Transverse colon (tissue), 4 donors: Measurements from ENCODE around the gene EPB41L4B. TPM values are rescaled to one million over a fixed set of nuclear protein-coding genes. Genes with fewer than 3 reads are reported as not detected.
"Not testable (repeated sequence)": the region's sequence is repeated elsewhere in the genome, so short reads cannot be mapped to it uniquely, and the experiment has no call there.

Experiments used
- DNase-seq: peaks from one replicate; pipeline ENCODE4 v3.0.0-alpha.2; 2019
- H3K27ac ChIP-seq, 4 donors: fragments of 200-600 bp; sonication (generic); 2 replicates each; pipeline ENCODE4 v1.5.1; 2016 to 2018; ENCODE audit warnings: inconsistent platforms in 4 of 4
- H3K27me3 ChIP-seq: fragments of 200-600 bp; sonication (generic); 2 replicates; pipeline ENCODE4 v1.5.1; 2017; ENCODE audit warnings: inconsistent platforms
- H3K36me3 ChIP-seq, 4 donors: fragments of 200-600 bp; sonication (generic); 2 replicates each; pipeline ENCODE4 v1.5.1; 2017 to 2019; ENCODE audit warnings: inconsistent platforms in 4 of 4
- H3K4me1 ChIP-seq, 4 donors: fragments of 200-600 bp; sonication (generic); 2 replicates each; pipeline ENCODE4 v1.5.1; 2017 to 2020; ENCODE audit warnings: inconsistent platforms in 4 of 4
- H3K4me3 ChIP-seq, 4 donors: fragments of 200-600 bp; sonication (generic); 1 replicate in 1 of 4; 2 replicates in 3 of 4; pipeline versions ENCODE4 v1.5.1 to v1.6.1; 2017 to 2019; ENCODE audit warnings: inconsistent platforms in 4 of 4
- H3K9me3 ChIP-seq, 2 donors: fragments of 200-600 bp; sonication (generic); 2 replicates each; pipeline ENCODE4 v1.5.1; 2017 to 2019; ENCODE audit warnings: inconsistent platforms in 2 of 2
- EP300 ChIP-seq: sonication (generic); formaldehyde crosslinking; IDR thresholded peaks from one replicate; pipeline ENCODE4 v1.6.1; 2017; ENCODE audit warnings: antibody characterized with exemption, low read depth
- POLR2A ChIP-seq: fragments of 450-650 bp; IDR thresholded peaks from one replicate; pipeline ENCODE4 v1.6.1; 2016; ENCODE audit warnings: antibody characterized with exemption, mild to moderate bottlenecking, moderate library complexity
- POLR2AphosphoS5 ChIP-seq, 3 donors: sonication (generic); formaldehyde crosslinking; IDR thresholded peaks; one replicate each; pipeline ENCODE4 v1.6.1; 2016; ENCODE audit warnings: antibody characterized with exemption in 3 of 3
- WGBS, 2 donors: methylation state at CpG; one replicate each; pipeline ENCODE4 v1.1.5; 2018; ENCODE audit warnings: low coverage in 1 of 2; 5-methylcytosine and 5-hydroxymethylcytosine counted together
- in situ Hi-C, 4 donors: fragments of 200-750 bp; cut with MboI; loops; one replicate each; pipeline versions ENCODE4 v1.15.0 to v1.15.1; 2017; ENCODE audit warnings: low sequenced_read_pairs in 3 of 4, low pct_ligation_motif_present in 1 of 4, low pct_unique_long_range_greater_than_20kb in 1 of 4
- intact Hi-C: fragments of 100-400 bp; cut with DNase I; formaldehyde crosslinking; loops from one replicate; pipeline ENCODE4 v1.15.1; 2023; ENCODE audit warnings: low total_unique reads
- small RNA-seq, 4 donors: library from RNA; depleted of rRNA; stranded (forward); fragments of <200 nt; gene quantifications; one replicate each; pipeline ENCODE3, GENCODE V24; 2016
- total RNA-seq, 4 donors: library from RNA; depleted of rRNA; stranded (reverse); fragments of >200 nt; gene quantifications; one replicate each; pipeline ENCODE4 v1.1.0, GENCODE V29; 2016
- TF ChIP-seq, protein P1 (sequence below), 5 experiments: fragments of 200-600 bp in 3 of 5; fragments of 450-650 bp in 2 of 5; sonication (generic) in 3 of 5; IDR thresholded peaks; 1 replicate in 2 of 5; 2 replicates in 3 of 5; pipeline ENCODE4 v1.5.1; 2016 to 2017; ENCODE audit warnings: antibody characterized with exemption in 5 of 5, inconsistent platforms in 3 of 5, mild to moderate bottlenecking in 2 of 5, moderate library complexity in 1 of 5

The EPB41L4B gene
- total RNA-seq, 4 donors from 2014 or later, result 76.8 to 159 (median 110) TPM

DNA sequence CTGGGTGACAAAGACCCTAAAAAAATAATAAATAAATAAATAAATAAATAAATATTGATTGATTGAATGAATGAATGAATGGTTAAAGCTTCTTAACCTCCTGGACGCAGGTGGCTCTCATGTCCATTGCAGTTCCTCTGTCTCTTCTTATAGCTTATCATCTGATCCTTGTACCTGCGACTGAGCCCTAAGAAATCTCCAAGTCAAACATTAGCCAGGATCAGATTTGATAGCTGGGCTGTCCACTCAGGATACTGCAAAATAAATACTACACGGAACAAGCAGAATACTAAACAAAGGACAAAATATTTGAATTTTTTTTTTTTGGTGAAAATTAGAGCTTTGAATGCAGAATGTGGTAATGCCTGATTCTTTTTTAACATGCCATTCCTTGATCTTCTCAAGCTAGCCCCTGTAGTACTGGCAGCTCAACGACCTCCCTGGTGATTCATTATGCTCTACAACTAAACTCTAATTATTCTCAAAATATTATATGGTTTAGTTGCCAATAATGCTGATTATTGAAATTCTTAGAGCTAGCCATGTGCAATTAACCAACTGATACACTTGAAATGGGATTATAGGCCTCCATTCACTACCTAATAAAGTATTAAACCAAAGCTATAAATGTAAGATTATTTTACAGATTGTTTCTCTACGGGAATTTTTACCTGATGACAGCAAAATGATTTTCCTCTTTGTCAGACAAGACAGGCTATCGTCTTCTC lies 191.2 kb downstream of the EPB41L4B start:
- peaks cover 0 to 30% (median 0%) of the 10 kb centered on the region in 4 donors for H3K4me1 ChIP-seq
- intact Hi-C loops, result no loop called here

DNA sequence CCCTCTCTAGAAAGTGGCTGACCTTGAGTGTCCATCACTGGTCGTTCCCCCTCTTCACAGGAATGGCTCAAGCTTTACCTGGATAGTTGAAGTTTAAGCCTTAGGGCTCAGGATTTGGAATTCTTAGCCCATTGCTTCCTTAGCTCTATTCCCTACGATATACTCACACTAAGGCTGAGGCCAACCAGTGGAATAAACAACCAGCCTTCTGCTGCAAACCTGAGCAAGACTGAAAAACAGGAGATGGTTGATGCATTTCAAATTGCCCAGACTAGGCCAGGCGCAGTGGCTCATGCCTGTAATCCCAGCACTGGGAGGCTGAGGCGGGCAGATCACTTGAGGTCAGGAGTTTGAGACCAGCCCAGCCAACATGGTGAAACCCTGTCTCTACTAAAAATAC lies 194.2 kb downstream of the EPB41L4B start:
- intact Hi-C loops, in situ Hi-C loops, H3K4me3 ChIP-seq, H3K27me3 ChIP-seq, H3K9me3 ChIP-seq, DNase-seq, H3K27ac ChIP-seq, H3K36me3 ChIP-seq: not testable (repeated sequence)
- 79 to 91% methylated on average over 3 to 4 of the region's 4 CpGs for WGBS, 2 donors
- peaks cover 0 to 15% (median 0%) of the 10 kb centered on the region in 4 donors for H3K4me1 ChIP-seq

More for the DNA sequence above, 191.2 kb downstream of the EPB41L4B start:
- no peaks in the 10 kb centered on the region for H3K27me3 ChIP-seq
- no peak for TF ChIP-seq POLR2A
- TF ChIP-seq, protein P1, sequence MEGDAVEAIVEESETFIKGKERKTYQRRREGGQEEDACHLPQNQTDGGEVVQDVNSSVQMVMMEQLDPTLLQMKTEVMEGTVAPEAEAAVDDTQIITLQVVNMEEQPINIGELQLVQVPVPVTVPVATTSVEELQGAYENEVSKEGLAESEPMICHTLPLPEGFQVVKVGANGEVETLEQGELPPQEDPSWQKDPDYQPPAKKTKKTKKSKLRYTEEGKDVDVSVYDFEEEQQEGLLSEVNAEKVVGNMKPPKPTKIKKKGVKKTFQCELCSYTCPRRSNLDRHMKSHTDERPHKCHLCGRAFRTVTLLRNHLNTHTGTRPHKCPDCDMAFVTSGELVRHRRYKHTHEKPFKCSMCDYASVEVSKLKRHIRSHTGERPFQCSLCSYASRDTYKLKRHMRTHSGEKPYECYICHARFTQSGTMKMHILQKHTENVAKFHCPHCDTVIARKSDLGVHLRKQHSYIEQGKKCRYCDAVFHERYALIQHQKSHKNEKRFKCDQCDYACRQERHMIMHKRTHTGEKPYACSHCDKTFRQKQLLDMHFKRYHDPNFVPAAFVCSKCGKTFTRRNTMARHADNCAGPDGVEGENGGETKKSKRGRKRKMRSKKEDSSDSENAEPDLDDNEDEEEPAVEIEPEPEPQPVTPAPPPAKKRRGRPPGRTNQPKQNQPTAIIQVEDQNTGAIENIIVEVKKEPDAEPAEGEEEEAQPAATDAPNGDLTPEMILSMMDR (IDR thresholded peaks at IDR 0.05), result no peak
- no peak for TF ChIP-seq POLR2AphosphoS5 (IDR thresholded peaks at IDR 0.05)
- no peak for TF ChIP-seq EP300
- in situ Hi-C loops, result no loop called here
- 52 to 55% methylated on average over 6 of the region's 6 CpGs for WGBS, 2 donors
- no peak overlapping the region for H3K4me3 ChIP-seq
- H3K27ac ChIP-seq, result no peak overlapping the region
- no peaks in the 10 kb centered on the region for H3K36me3 ChIP-seq
- no peaks in the 10 kb centered on the region for H3K9me3 ChIP-seq
- DNase-seq, result no peak

DNA sequence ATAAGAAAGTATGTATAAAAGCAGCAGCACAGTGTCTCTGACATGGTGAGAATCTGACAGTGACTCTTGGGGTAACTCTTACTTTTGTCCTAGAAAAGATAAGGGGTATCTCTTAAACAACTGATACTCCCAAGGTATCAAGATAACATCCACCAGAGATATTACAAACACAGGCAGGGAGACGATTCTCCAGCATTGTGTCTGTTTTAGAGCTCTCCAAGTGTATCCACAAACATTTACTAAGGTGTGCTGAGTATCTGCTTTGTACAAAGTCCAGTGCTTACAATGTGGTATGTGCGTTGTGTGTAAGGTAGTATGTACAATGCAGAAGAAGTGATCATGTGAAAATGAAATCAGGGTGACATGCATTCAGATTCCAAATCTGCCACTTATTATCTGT lies 196.7 kb downstream of the EPB41L4B start:
- Histone ChIP-seq H3K9me3 (no peaks in the 10 kb centered on the region), H3K4me1 (peaks cover 0 to 10% (median 6%) of the 10 kb centered on the region in 4 donors), H3K36me3 (no peaks in the 10 kb centered on the region), H3K27me3 (no peaks in the 10 kb centered on the region), H3K27ac (no peak overlapping the region), H3K4me3 (no peak overlapping the region)
- in situ Hi-C loops, result no loop called here
- DNase-seq, result no peak
- WGBS, 2 donors, result 53 to 80% methylated on average over 1 to 2 of the region's 2 CpGs
- intact Hi-C loops, result no loop called here
- TF ChIP-seq, protein P1 (IDR thresholded peaks at IDR 0.05), result no peak
- TF ChIP-seq POLR2A, result no peak
- no peak for TF ChIP-seq POLR2AphosphoS5 (IDR thresholded peaks at IDR 0.05)
- TF ChIP-seq EP300, result no peak

DNA sequence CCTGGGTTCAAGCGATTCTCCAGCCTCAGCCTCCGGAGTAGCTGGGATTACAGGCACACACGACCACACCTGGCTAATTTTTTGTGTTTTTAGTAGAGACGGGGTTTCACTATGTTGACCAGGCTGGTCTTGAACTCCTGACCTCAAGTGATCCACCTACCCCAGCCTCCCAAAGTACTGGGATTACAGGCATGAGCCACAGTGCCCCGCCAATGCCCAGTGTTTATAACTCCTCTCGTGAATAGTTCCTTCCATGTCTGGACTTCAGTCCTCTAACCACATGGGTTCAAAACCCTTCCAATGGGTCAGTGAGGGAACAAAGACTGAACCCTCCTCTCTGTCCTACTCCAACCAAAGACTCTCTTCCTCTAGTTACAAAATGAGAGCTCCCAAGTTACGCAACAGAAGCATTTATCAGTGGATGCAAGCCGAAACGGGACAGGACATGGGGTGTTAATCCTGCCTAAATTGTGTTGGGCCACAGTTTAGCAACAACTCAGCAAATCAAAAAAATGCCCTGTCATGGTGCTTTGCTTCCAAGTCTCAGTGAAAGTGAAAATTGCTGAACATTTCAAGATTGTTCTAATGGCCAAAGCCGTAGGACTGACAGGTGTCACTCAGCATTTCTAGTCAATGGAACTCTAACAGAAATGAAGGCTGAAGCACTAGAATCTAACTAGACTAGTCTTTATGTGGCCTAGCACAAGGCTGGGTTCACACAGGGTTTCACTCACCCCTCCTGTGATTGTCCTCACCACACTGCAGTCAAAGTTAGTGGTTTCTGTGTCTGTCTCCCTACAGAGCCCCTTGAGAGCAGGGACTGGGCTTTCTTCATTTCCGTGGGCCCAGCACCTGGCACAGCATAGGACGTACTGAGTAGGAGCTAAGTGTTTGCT lies 197.9 kb downstream of the EPB41L4B start:
- Histone ChIP-seq H3K27me3 (no peaks in the 10 kb centered on the region), H3K36me3 (no peaks in the 10 kb centered on the region), H3K9me3 (no peaks in the 10 kb centered on the region), H3K27ac (no peak overlapping the region), H3K4me3 (no peak overlapping the region), H3K4me1 (peaks cover 0 to 16% (median 13%) of the 10 kb centered on the region in 4 donors)
- intact Hi-C loops, result no loop called here
- no peak for DNase-seq
- 67 to 82% methylated on average over 1 to 12 of the region's 12 CpGs for WGBS, 2 donors
- TF ChIP-seq EP300 (no peak), POLR2AphosphoS5 (IDR thresholded peaks at IDR 0.05) (no peak)
- TF ChIP-seq, protein P1 (IDR thresholded peaks at IDR 0.05), result no peak
- in situ Hi-C loops, result no loop called here

Small RNA genes within 50 kb of the gene (small RNA-seq; reads per million reads assigned to genes)
- 0 reads per million in 4 donors for gene RF00019
- gene RNU6-984P, result 0 reads per million in 4 donors

Other genes starting within 250 kb of the EPB41L4B start
- gene TMEM245, start 201.1 kb downstream of the EPB41L4B start, total RNA-seq, result 10 to 100 TPM; 28.5 to 63.6 (median 58.7) TPM
- under 1 TPM in 3 of 4 donors, not detected in 1; 0.40 to 0.96 (median 0.64) TPM for gene FRRS1L, start 153.8 kb downstream of the EPB41L4B start, total RNA-seq
- 10 to 100 TPM; 12.7 to 27.0 (median 18.1) TPM for gene PTPN3, start 177.2 kb upstream of the EPB41L4B start, total RNA-seq